Spleen (tissue), 7 donors: ENCODE results near the gene ABAT.

Source experiments
- POLR2A ChIP-seq, 3 donors: fragments of 450-650 bp; IDR thresholded peaks; one replicate each; pipeline ENCODE4 v1.5.1; 2017; ENCODE audit warnings: antibody characterized with exemption in 3 of 3, mild to moderate bottlenecking in 1 of 3
- POLR2AphosphoS5 ChIP-seq, 3 donors: sonication (generic); formaldehyde crosslinking; IDR thresholded peaks; one replicate each; pipeline ENCODE4 v1.5.1; 2017; ENCODE audit warnings: antibody characterized with exemption in 3 of 3
- TF ChIP-seq, protein P1 (sequence below), 11 experiments: fragments of 200-600 bp in 7 of 11; fragments of 450-650 bp in 4 of 11; sonication (generic) in 4 of 11; IDR thresholded peaks in 8 of 11; conservative IDR thresholded peaks in 3 of 11; 1 replicate in 7 of 11; 2 replicates in 4 of 11; pipeline versions ENCODE4 v1.4.0 to v1.8.0; 2016 to 2021; ENCODE audit warnings: antibody characterized with exemption in 11 of 11, inconsistent platforms in 4 of 11, mild to moderate bottlenecking in 1 of 11
- donor health status: DM: no; HTN: no; CAD: no; lungs with moderate emphysema.
- donor health status: DM: no; HTN: no; CAD: no.
- donor health status: DM: no; HTN: no; CAD: no.

GRCh38 chr16:8767176-8767575 lies 92.8 kb downstream of the ABAT start:
- TF ChIP-seq POLR2AphosphoS5 (IDR thresholded peaks at IDR 0.05) (no peak), POLR2A (IDR thresholded peaks at IDR 0.05) (no peak)
- TF ChIP-seq, protein P1, sequence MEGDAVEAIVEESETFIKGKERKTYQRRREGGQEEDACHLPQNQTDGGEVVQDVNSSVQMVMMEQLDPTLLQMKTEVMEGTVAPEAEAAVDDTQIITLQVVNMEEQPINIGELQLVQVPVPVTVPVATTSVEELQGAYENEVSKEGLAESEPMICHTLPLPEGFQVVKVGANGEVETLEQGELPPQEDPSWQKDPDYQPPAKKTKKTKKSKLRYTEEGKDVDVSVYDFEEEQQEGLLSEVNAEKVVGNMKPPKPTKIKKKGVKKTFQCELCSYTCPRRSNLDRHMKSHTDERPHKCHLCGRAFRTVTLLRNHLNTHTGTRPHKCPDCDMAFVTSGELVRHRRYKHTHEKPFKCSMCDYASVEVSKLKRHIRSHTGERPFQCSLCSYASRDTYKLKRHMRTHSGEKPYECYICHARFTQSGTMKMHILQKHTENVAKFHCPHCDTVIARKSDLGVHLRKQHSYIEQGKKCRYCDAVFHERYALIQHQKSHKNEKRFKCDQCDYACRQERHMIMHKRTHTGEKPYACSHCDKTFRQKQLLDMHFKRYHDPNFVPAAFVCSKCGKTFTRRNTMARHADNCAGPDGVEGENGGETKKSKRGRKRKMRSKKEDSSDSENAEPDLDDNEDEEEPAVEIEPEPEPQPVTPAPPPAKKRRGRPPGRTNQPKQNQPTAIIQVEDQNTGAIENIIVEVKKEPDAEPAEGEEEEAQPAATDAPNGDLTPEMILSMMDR (IDR thresholded peaks at IDR 0.05 in 8 of 11, conservative IDR thresholded peaks at IDR 0.05 in 3 of 11) = no peak
